Measurements from ENCODE around the gene FUT6.

- no peak for TF ChIP-seq CTCF (IDR thresholded peaks at IDR 0.05; ENCODE audit: low read length)
- TF ChIP-seq EZH2 (IDR thresholded peaks at IDR 0.05; ENCODE audit: borderline replicate concordance, low read length): no peak
Measured at GRCh38 chr19:5814852-5815246, 24.7 kb downstream of the FUT6 start.
